HEK293 (cell line): ENCODE measurements around the gene DCAF10.

Source experiments
- CTCF ChIA-PET: fragments of 350-600 bp; formaldehyde crosslinking; extraction: SDS; loops from one replicate; lab custom pipeline; 2021; ENCODE audit warnings: antibody characterized with exemption; lab: Yijun Ruan, JAX
- POLR2A ChIA-PET: fragments of 300-600 bp; formaldehyde crosslinking; extraction: SDS; loops from one replicate; lab custom pipeline; 2020; ENCODE audit warnings: antibody characterized with exemption, inconsistent platforms; lab: Yijun Ruan, JAX
- H3K27ac ChIP-seq: fragments of 200-500 bp; sonication (Bioruptor generic); 2 replicates; pipeline ENCODE4 v1.5.1; 2014; ENCODE audit warnings: low read depth, low read length, control low read depth, inconsistent platforms; ENCODE audit errors: extremely low read depth
- H3K36me3 ChIP-seq, 2 experiments: fragments of 200-500 bp in 1 of 2; sonication (Bioruptor generic) in 1 of 2; 1 replicate in 1 of 2; 2 replicates in 1 of 2; pipeline ENCODE4 v1.5.1; 2014 to 2017; ENCODE audit warnings: inconsistent platforms in 2 of 2, low read length in 2 of 2; ENCODE audit not compliant: control insufficient read depth in 2 of 2, insufficient read depth in 1 of 2
- H3K4me1 ChIP-seq: fragments of 200-500 bp; sonication (Bioruptor generic); 2 replicates; pipeline ENCODE4 v1.5.1; 2014; ENCODE audit warnings: mild to moderate bottlenecking, low read length, inconsistent platforms; ENCODE audit not compliant: control insufficient read depth, insufficient read depth
- H3K4me3 ChIP-seq: 2 replicates; pipeline ENCODE4 v1.5.1; 2011; ENCODE audit warnings: low read depth, mild to moderate bottlenecking, control low read depth, low read length, moderate library complexity
- H3K9me3 ChIP-seq: fragments of 200-500 bp; sonication (Bioruptor generic); 2 replicates; pipeline ENCODE4 v1.5.1; 2014; ENCODE audit warnings: low read depth, low read length, inconsistent platforms; ENCODE audit not compliant: control insufficient read depth, insufficient read depth
- BCL11B ChIP-seq: fragments of 450-650 bp; formaldehyde crosslinking; IDR thresholded peaks from 2 replicates; pipeline ENCODE4 v1.5.1; 2016; ENCODE audit warnings: low read depth, missing biosample characterization, missing genetic modification characterization
- GLIS1 ChIP-seq: fragments of 450-650 bp; formaldehyde crosslinking; IDR thresholded peaks from 2 replicates; pipeline ENCODE4 v1.5.1; 2016; ENCODE audit warnings: missing biosample characterization, missing genetic modification characterization
- SCRT1 ChIP-seq: fragments of 450-650 bp; formaldehyde crosslinking; IDR thresholded peaks from 2 replicates; pipeline ENCODE4 v1.5.1; 2016; ENCODE audit warnings: missing biosample characterization, missing genetic modification characterization, borderline replicate concordance
- SETDB1 ChIP-seq: IDR thresholded peaks from one replicate; pipeline ENCODE4 v1.6.1; 2017; ENCODE audit warnings: mild to moderate bottlenecking, low read length, moderate library complexity, mixed read lengths; ENCODE audit not compliant: insufficient read length
- SP2 ChIP-seq: fragments of 450-650 bp; formaldehyde crosslinking; IDR thresholded peaks from 2 replicates; pipeline ENCODE4 v1.5.1; 2016; ENCODE audit warnings: missing biosample characterization, missing genetic modification characterization
- ZBTB48 ChIP-seq: fragments of 450-650 bp; formaldehyde crosslinking; IDR thresholded peaks from 2 replicates; pipeline ENCODE4 v1.5.1; 2016; ENCODE audit warnings: missing biosample characterization, missing genetic modification characterization
- ZBTB7A ChIP-seq: fragments of 450-650 bp; formaldehyde crosslinking; IDR thresholded peaks from 2 replicates; pipeline ENCODE4 v1.5.1; 2016; ENCODE audit warnings: low read depth, missing biosample characterization, missing genetic modification characterization
- ZFP69B ChIP-seq: fragments of 450-650 bp; formaldehyde crosslinking; IDR thresholded peaks from 2 replicates; pipeline ENCODE4 v1.5.1; 2016; ENCODE audit warnings: missing biosample characterization, missing genetic modification characterization
- ZNF112 ChIP-seq: fragments of 450-650 bp; formaldehyde crosslinking; IDR thresholded peaks from 2 replicates; pipeline ENCODE4 v1.5.0; 2017; ENCODE audit warnings: missing biosample characterization, missing genetic modification characterization
- ZNF114 ChIP-seq: fragments of 450-650 bp; formaldehyde crosslinking; IDR thresholded peaks from 2 replicates; pipeline ENCODE4 v1.5.0; 2017; ENCODE audit warnings: missing biosample characterization, missing genetic modification characterization
- ZNF19 ChIP-seq: fragments of 450-650 bp; formaldehyde crosslinking; IDR thresholded peaks from 2 replicates; pipeline ENCODE4; 2016; ENCODE audit warnings: missing biosample characterization, missing genetic modification characterization, low read depth
- ZNF223 ChIP-seq: fragments of 450-650 bp; formaldehyde crosslinking; IDR thresholded peaks from 2 replicates; pipeline ENCODE4 v1.5.1; 2016; ENCODE audit warnings: missing biosample characterization, missing genetic modification characterization
- ZNF23 ChIP-seq: fragments of 450-650 bp; formaldehyde crosslinking; IDR thresholded peaks from 2 replicates; pipeline ENCODE4 v1.5.1; 2016; ENCODE audit warnings: missing biosample characterization, missing genetic modification characterization, borderline replicate concordance
- ZNF501 ChIP-seq: fragments of 450-650 bp; formaldehyde crosslinking; IDR thresholded peaks from 2 replicates; pipeline ENCODE4 v1.5.1; 2016; ENCODE audit warnings: missing biosample characterization, missing genetic modification characterization
- ZNF610 ChIP-seq: fragments of 450-650 bp; formaldehyde crosslinking; IDR thresholded peaks from 2 replicates; pipeline ENCODE4 v1.5.1; 2016; ENCODE audit warnings: missing biosample characterization, missing genetic modification characterization, borderline replicate concordance
- ZNF624 ChIP-seq: fragments of 450-650 bp; formaldehyde crosslinking; IDR thresholded peaks from 2 replicates; pipeline ENCODE4 v1.5.1; 2017; ENCODE audit warnings: missing biosample characterization, missing genetic modification characterization
- ZNF654 ChIP-seq: fragments of 450-650 bp; formaldehyde crosslinking; IDR thresholded peaks from 2 replicates; pipeline ENCODE4 v1.5.1; 2016; ENCODE audit warnings: low read depth, missing biosample characterization, missing genetic modification characterization
- ZNF660 ChIP-seq: fragments of 450-650 bp; IDR thresholded peaks from 2 replicates; pipeline ENCODE4 v1.5.1; 2018; ENCODE audit warnings: missing biosample characterization, mild to moderate bottlenecking, missing genetic modification characterization
- ZNF707 ChIP-seq: fragments of 450-650 bp; formaldehyde crosslinking; IDR thresholded peaks from 2 replicates; pipeline ENCODE4 v1.5.1; 2016; ENCODE audit warnings: missing biosample characterization, missing genetic modification characterization
- ZNF768 ChIP-seq: fragments of 450-650 bp; formaldehyde crosslinking; IDR thresholded peaks from 2 replicates; pipeline ENCODE4 v1.5.1; 2018; ENCODE audit warnings: missing biosample characterization, mild to moderate bottlenecking, missing genetic modification characterization
- TF ChIP-seq, protein P1 (sequence below): fragments of 450-650 bp; formaldehyde crosslinking; IDR thresholded peaks from 2 replicates; pipeline ENCODE4 v1.5.1; 2016; ENCODE audit warnings: missing biosample characterization, missing genetic modification characterization
- TF ChIP-seq, protein P2 (sequence below): fragments of 450-650 bp; formaldehyde crosslinking; IDR thresholded peaks from 2 replicates; pipeline ENCODE4 v1.5.1; 2016; ENCODE audit warnings: missing biosample characterization, missing genetic modification characterization
- TF ChIP-seq, protein P3 (sequence below): fragments of 450-650 bp; formaldehyde crosslinking; conservative IDR thresholded peaks from 2 replicates; pipeline ENCODE4 v1.5.1; 2016; ENCODE audit warnings: low read depth, missing biosample characterization, missing genetic modification characterization
- TF ChIP-seq, protein P4 (sequence below): sonication (generic); formaldehyde crosslinking; IDR thresholded peaks from 2 replicates; pipeline ENCODE4 v1.8.1; 2022; ENCODE audit warnings: mild to moderate bottlenecking, moderate library complexity, missing genetic modification reagents

The DCAF10 gene

DNA sequence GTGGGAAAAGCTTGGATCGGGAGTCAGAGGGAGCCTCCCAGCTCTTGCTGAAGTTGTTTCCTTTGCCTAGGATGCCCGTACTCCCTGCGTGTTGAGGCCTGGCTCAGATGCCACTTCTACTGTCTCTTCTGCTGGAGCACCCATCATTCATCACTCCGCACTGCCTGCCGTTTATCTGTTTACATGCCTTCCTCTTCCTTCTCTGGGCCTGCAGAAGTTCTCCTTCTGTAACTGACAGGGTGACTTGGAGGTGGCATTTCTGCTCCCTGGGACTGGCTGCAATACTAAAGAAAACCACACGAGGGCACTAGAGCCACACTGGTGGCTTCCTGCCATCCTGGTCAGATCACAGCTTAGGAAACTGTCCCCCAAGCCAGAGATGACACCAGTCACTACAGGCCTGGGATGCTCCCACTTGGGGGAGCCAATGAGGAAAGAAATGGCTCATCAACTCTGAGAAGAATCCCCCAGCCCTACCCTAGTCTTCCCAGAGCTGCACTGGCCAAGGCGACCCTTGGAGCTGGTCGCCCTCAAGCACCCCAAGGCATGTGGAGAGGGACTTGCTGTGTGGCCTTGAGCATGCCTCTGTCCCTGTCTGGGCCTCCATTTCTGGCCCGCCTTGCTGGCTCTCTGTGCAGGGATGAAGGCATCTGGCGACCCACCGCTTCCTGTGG lies 113.0 kb downstream of the DCAF10 start:
- CTCF ChIA-PET, result interaction anchor here (0.5 to 6.5 kb wide), 52 partner anchors 9 to 917 kb away, joined by 3 to 66 read pairs (median 4); partner anchors contain the start of gene SHB
- no peaks in the 10 kb centered on the region for H3K9me3 ChIP-seq
- H3K4me3 ChIP-seq, result no peak overlapping the region
- peaks cover 0 to 21% of the 10 kb centered on the region in 2 experiments; a peak in 1 of 3 replicates for H3K36me3 ChIP-seq
- no peak overlapping the region for H3K27ac ChIP-seq
- no peaks in the 10 kb centered on the region for H3K4me1 ChIP-seq
- POLR2A ChIA-PET, result interaction anchor here (1.7 kb wide), 1 partner anchor 155 kb away, joined by 8 read pairs; the partner anchor contains the start of gene SHB
- 0 out of 2 replicates have a peak, but pooled peaks have one; percentile 6 for TF ChIP-seq GLIS1 (tag by site-specific recombination)
- no peak for TF ChIP-seq ZFP69B
- TF ChIP-seq ZNF501 (tag by site-specific recombination), result 0 out of 2 replicates have a peak, but pooled peaks have one; percentile 38
- peak; percentile 56; the same call in 1 of the 2 replicates for TF ChIP-seq ZNF660 (tag by site-specific recombination)
- TF ChIP-seq ZNF768 (tag by site-specific recombination), result 0 out of 2 replicates have a peak, but pooled peaks have one; percentile 35
- peak; percentile 91 for TF ChIP-seq ZNF654 (tag by site-specific recombination)
- no peak for TF ChIP-seq ZNF624 (tag by site-specific recombination)
- no peak for TF ChIP-seq ZNF707
- no peak for TF ChIP-seq BCL11B (tag by site-specific recombination)
- TF ChIP-seq, protein P1, sequence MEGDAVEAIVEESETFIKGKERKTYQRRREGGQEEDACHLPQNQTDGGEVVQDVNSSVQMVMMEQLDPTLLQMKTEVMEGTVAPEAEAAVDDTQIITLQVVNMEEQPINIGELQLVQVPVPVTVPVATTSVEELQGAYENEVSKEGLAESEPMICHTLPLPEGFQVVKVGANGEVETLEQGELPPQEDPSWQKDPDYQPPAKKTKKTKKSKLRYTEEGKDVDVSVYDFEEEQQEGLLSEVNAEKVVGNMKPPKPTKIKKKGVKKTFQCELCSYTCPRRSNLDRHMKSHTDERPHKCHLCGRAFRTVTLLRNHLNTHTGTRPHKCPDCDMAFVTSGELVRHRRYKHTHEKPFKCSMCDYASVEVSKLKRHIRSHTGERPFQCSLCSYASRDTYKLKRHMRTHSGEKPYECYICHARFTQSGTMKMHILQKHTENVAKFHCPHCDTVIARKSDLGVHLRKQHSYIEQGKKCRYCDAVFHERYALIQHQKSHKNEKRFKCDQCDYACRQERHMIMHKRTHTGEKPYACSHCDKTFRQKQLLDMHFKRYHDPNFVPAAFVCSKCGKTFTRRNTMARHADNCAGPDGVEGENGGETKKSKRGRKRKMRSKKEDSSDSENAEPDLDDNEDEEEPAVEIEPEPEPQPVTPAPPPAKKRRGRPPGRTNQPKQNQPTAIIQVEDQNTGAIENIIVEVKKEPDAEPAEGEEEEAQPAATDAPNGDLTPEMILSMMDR (tag by site-specific recombination), result peak; percentile 94

DNA sequence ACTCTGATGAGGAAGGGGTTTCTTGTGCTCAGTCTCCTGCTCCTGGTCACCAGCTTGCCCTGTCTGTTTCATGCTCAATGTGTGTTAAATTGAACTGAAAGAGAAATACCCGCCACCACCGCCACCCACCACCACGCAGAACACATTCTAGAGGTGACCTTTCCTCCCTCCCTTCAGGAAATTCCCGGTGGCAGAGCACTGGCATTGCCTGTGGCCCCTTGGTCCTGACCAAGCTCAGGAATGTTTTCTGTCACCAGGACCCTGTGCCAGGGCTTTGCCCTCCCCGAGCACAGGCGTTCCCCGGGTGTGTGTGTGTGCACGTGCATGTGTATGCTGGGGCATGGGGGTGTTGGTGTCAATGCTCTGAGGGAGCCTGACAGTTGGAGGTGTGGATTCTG lies 113.6 kb downstream of the DCAF10 start:
- ChIA-PET POLR2A (interaction anchor here (1.7 kb wide), 1 partner anchor 155 kb away, joined by 8 read pairs; the partner anchor contains the start of gene SHB), CTCF (interaction anchor here (0.5 to 6.5 kb wide), 39 partner anchors 9 to 527 kb away, joined by 3 to 66 read pairs (median 4); partner anchors contain the start of gene SHB)

DNA sequence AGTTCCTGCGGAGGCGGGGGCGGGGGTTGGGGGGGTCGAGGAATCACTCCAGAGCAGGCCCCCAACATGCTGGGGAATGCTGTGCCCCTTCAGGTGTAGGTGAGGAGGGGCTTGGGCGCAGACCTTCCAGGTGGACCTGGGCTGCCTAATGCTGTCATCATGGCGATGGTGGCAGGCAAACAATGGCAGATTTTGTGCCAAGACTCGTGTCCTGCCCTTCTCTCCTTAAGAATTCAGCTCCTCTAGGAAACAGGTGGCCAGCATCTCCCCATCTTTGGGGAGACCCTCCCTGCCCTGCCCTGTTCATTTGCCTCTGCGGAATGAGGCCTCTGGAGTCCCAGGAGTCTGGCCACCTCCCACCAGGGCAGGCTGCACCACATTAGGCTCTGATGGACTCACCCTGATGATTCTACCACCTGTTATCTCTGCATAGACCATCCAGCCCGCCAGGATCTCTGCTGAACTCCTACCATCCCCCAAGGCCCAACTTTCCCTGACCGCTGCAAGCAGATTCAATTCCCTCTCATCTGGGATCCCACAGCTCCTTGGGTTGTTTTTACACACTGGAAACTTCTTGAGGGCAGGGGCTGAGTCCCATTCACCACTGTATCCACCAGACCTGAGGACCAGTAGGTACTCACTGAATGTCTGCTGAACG lies 114.2 kb downstream of the DCAF10 start:
- H3K4me3 ChIP-seq, result no peak overlapping the region
- H3K27ac ChIP-seq, result no peak overlapping the region
- peaks cover 0 to 31% of the 10 kb centered on the region in 2 experiments; a peak in 1 of 3 replicates for H3K36me3 ChIP-seq
- ChIA-PET CTCF (interaction anchor here (0.7 to 6.5 kb wide), 22 partner anchors 10 to 518 kb away, joined by 3 to 66 read pairs (median 6); partner anchors contain the start of gene SHB), POLR2A (interaction anchor here (0.6 to 1.7 kb wide), 2 partner anchors 154 to 312 kb away, joined by 7 to 8 read pairs; partner anchors contain the start of gene SHB)
- no peak for TF ChIP-seq ZNF610 (tag by site-specific recombination)
- no peak for TF ChIP-seq SCRT1 (tag by site-specific recombination)
- no peak for TF ChIP-seq ZNF112 (tag by site-specific recombination)
- TF ChIP-seq, protein P2, sequence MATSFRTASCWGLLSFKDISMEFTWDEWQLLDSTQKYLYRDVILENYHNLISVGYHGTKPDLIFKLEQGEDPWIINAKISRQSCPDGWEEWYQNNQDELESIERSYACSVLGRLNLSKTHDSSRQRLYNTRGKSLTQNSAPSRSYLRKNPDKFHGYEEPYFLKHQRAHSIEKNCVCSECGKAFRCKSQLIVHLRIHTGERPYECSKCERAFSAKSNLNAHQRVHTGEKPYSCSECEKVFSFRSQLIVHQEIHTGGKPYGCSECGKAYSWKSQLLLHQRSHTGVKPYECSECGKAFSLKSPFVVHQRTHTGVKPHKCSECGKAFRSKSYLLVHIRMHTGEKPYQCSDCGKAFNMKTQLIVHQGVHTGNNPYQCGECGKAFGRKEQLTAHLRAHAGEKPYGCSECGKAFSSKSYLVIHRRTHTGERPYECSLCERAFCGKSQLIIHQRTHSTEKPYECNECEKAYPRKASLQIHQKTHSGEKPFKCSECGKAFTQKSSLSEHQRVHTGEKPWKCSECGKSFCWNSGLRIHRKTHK, result no peak
- TF ChIP-seq ZNF19 (tag by site-specific recombination), result no peak
- no peak for TF ChIP-seq ZNF114 (tag by site-specific recombination)
- TF ChIP-seq, protein P3, sequence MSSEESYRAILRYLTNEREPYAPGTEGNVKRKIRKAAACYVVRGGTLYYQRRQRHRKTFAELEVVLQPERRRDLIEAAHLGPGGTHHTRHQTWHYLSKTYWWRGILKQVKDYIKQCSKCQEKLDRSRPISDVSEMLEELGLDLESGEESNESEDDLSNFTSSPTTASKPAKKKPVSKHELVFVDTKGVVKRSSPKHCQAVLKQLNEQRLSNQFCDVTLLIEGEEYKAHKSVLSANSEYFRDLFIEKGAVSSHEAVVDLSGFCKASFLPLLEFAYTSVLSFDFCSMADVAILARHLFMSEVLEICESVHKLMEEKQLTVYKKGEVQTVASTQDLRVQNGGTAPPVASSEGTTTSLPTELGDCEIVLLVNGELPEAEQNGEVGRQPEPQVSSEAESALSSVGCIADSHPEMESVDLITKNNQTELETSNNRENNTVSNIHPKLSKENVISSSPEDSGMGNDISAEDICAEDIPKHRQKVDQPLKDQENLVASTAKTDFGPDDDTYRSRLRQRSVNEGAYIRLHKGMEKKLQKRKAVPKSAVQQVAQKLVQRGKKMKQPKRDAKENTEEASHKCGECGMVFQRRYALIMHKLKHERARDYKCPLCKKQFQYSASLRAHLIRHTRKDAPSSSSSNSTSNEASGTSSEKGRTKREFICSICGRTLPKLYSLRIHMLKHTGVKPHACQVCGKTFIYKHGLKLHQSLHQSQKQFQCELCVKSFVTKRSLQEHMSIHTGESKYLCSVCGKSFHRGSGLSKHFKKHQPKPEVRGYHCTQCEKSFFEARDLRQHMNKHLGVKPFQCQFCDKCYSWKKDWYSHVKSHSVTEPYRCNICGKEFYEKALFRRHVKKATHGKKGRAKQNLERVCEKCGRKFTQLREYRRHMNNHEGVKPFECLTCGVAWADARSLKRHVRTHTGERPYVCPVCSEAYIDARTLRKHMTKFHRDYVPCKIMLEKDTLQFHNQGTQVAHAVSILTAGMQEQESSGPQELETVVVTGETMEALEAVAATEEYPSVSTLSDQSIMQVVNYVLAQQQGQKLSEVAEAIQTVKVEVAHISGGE (tag by site-specific recombination), result no peak
- TF ChIP-seq SP2 (tag by site-specific recombination), result no peak
- H3K9me3 ChIP-seq, result no peaks in the 10 kb centered on the region
- H3K4me1 ChIP-seq, result no peaks in the 10 kb centered on the region

More for the DNA sequence above, 113.6 kb downstream of the DCAF10 start:
- no peak for TF ChIP-seq ZBTB48 (tag by site-specific recombination)
- no peak for TF ChIP-seq SETDB1
- no peak for TF ChIP-seq ZNF23
- no peak for TF ChIP-seq ZNF114 (tag by site-specific recombination)
- TF ChIP-seq ZBTB7A, result no peak
- TF ChIP-seq, protein P4, sequence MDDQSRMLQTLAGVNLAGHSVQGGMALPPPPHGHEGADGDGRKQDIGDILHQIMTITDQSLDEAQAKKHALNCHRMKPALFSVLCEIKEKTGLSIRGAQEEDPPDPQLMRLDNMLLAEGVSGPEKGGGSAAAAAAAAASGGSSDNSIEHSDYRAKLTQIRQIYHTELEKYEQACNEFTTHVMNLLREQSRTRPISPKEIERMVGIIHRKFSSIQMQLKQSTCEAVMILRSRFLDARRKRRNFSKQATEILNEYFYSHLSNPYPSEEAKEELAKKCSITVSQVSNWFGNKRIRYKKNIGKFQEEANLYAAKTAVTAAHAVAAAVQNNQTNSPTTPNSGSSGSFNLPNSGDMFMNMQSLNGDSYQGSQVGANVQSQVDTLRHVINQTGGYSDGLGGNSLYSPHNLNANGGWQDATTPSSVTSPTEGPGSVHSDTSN, result no peak
- no peak for TF ChIP-seq ZNF223 (tag by site-specific recombination)
- H3K27ac ChIP-seq, result no peak overlapping the region
- no peak overlapping the region for H3K4me3 ChIP-seq
- peaks cover 0 to 27% of the 10 kb centered on the region in 2 experiments; a peak in 1 of 3 replicates for H3K36me3 ChIP-seq
- no peaks in the 10 kb centered on the region for H3K9me3 ChIP-seq
- no peaks in the 10 kb centered on the region for H3K4me1 ChIP-seq
